H1 (cell line): ENCODE results near the gene COL5A1. TPM values are rescaled to one million over a fixed set of nuclear protein-coding genes. Genes with fewer than 3 reads are reported as not detected.

Experiments
- CTCF ChIA-PET: fragments of 300-600 bp; sonication (Branson Sonifier 250); formaldehyde crosslinking; loops from one replicate; lab custom pipeline; 2021; ENCODE audit not compliant: partially characterized antibody; lab: Charles Lee
- POLR2A ChIA-PET: fragments of 300-600 bp; sonication (Branson Sonifier 250); formaldehyde crosslinking; loops from one replicate; lab custom pipeline; 2021; ENCODE audit warnings: inconsistent platforms; ENCODE audit not compliant: partially characterized antibody; lab: Charles Lee
- DNase-seq, 2 experiments: peaks; one replicate each; pipeline versions ENCODE4 v3.0.0 to v3.0.0-alpha.2; 2010 to 2022; ENCODE audit warnings: low spot score in 2 of 2, low read depth in 1 of 2, mixed read lengths in 1 of 2
- FAIRE-seq: peaks from 2 replicates; lab custom pipeline; 2011; peaks lifted over from hg19 to GRCh38; lab: Jason Lieb, UNC
- H2AFZ ChIP-seq: 2 replicates; pipeline ENCODE4 v1.8.1; 2012; ENCODE audit warnings: low read length, inconsistent platforms
- H2AK5ac ChIP-seq: 2 replicates; pipeline ENCODE4 v1.6.1; 2013; ENCODE audit warnings: low read depth, low read length
- H2BK120ac ChIP-seq: replicated peaks from 2 replicates; pipeline ENCODE3; 2013; ENCODE audit warnings: low read depth, low read length, inconsistent platforms
- H2BK12ac ChIP-seq: 2 replicates; pipeline ENCODE4 v1.6.1; 2013; ENCODE audit warnings: low read depth, low read length
- H2BK15ac ChIP-seq: 2 replicates; pipeline ENCODE4 v1.6.1; 2013; ENCODE audit warnings: low read length
- H2BK20ac ChIP-seq: 2 replicates; pipeline ENCODE4 v1.6.1; 2013; ENCODE audit warnings: low read length
- H2BK5ac ChIP-seq: 2 replicates; pipeline ENCODE4 v1.6.1; 2013; ENCODE audit warnings: low read depth, low read length
- H3K14ac ChIP-seq: 2 replicates; pipeline ENCODE4 v1.6.1; 2013; ENCODE audit warnings: inconsistent platforms; ENCODE audit not compliant: insufficient read length
- H3K18ac ChIP-seq: 2 replicates; pipeline ENCODE4 v1.6.1; 2013; ENCODE audit warnings: low read length; ENCODE audit errors: extremely low read depth
- H3K23ac ChIP-seq: 2 replicates; pipeline ENCODE4 v1.6.1; 2013; ENCODE audit warnings: inconsistent platforms; ENCODE audit not compliant: insufficient read length
- H3K23me2 ChIP-seq: 2 replicates; pipeline ENCODE4 v1.6.1; 2013; ENCODE audit warnings: low read depth, low read length
- H3K27ac ChIP-seq: 2 replicates; pipeline ENCODE4 v1.6.1; 2011; ENCODE audit warnings: low read depth, low read length, inconsistent platforms
- H3K27me3 ChIP-seq, 4 experiments: replicated peaks in 1 of 4; 1 replicate in 1 of 4; 2 replicates in 3 of 4; pipeline versions ENCODE4 v1.6.1 to v1.8.1; 2011 to 2013; ENCODE audit warnings: low read length in 3 of 4, mild to moderate bottlenecking in 3 of 4, inconsistent platforms in 2 of 4, mixed read lengths in 2 of 4, moderate library complexity in 1 of 4; ENCODE audit not compliant: control insufficient read depth in 3 of 4, insufficient read depth in 3 of 4; ENCODE audit errors: extremely low read depth in 1 of 4
- H3K36me3 ChIP-seq, 4 experiments: 2 replicates each; pipeline versions ENCODE4 v1.6.1 to v1.8.1; 2011 to 2013; ENCODE audit warnings: mild to moderate bottlenecking in 4 of 4, low read length in 3 of 4, moderate library complexity in 2 of 4, control low read depth in 1 of 4, inconsistent platforms in 1 of 4; ENCODE audit not compliant: insufficient read depth in 4 of 4, control insufficient read depth in 2 of 4
- H3K4ac ChIP-seq: replicated peaks from 2 replicates; pipeline ENCODE3; 2013; ENCODE audit warnings: low read length, low read depth, mixed read lengths, inconsistent platforms; ENCODE audit not compliant: insufficient read length
- H3K4me1 ChIP-seq, 4 experiments: replicated peaks in 1 of 4; 1 replicate in 1 of 4; 2 replicates in 3 of 4; pipeline versions ENCODE4 v1.6.1 to v1.8.1; 2011 to 2013; ENCODE audit warnings: low read length in 3 of 4, inconsistent platforms in 2 of 4, mixed read lengths in 1 of 4; ENCODE audit not compliant: insufficient read depth in 4 of 4, control insufficient read depth in 3 of 4
- H3K4me2 ChIP-seq, 2 experiments: 2 replicates each; pipeline versions ENCODE4 v1.6.1 to v1.8.1; 2011 to 2013; ENCODE audit warnings: low read depth in 2 of 2, low read length in 2 of 2, control low read depth in 1 of 2, inconsistent platforms in 1 of 2, mild to moderate bottlenecking in 1 of 2; ENCODE audit not compliant: insufficient read depth in 1 of 2
- H3K4me3 ChIP-seq, 4 experiments: fragments of 200-600, 300-600 bp in 1 of 4; sonication (generic), shearing (Covaris generic), sonication (Bioruptor Twin) in 1 of 4; 2 replicates each; pipeline versions ENCODE4 v1.5.1 to v1.8.1; 2011 to 2016; ENCODE audit warnings: low read length in 4 of 4, low read depth in 3 of 4, control low read depth in 2 of 4, inconsistent platforms in 2 of 4, mild to moderate bottlenecking in 2 of 4, mixed read lengths in 1 of 4, moderate library complexity in 1 of 4; ENCODE audit not compliant: insufficient read depth in 2 of 4; ENCODE audit errors: extremely low read depth in 1 of 4
- H3K56ac ChIP-seq: replicated peaks from 2 replicates; pipeline ENCODE3; 2013; ENCODE audit warnings: low read depth, mild to moderate bottlenecking, mixed read lengths, low read length, inconsistent platforms; ENCODE audit not compliant: insufficient read length
- H3K79me1 ChIP-seq: 2 replicates; pipeline ENCODE4 v1.6.1; 2013; ENCODE audit warnings: low read depth, low read length, control low read depth
- H3K79me2 ChIP-seq, 2 experiments: 2 replicates each; pipeline versions ENCODE4 v1.6.1 to v1.8.1; 2012 to 2013; ENCODE audit warnings: low read length in 2 of 2, mild to moderate bottlenecking in 2 of 2, inconsistent platforms in 1 of 2; ENCODE audit not compliant: insufficient read depth in 2 of 2, control insufficient read depth in 1 of 2
- H3K9ac ChIP-seq, 4 experiments: replicated peaks in 1 of 4; 1 replicate in 1 of 4; 2 replicates in 3 of 4; pipeline versions ENCODE4 v1.6.1 to v1.8.1; 2011 to 2013; ENCODE audit warnings: low read depth in 3 of 4, low read length in 3 of 4, control low read depth in 2 of 4, mild to moderate bottlenecking in 2 of 4, moderate library complexity in 2 of 4, inconsistent platforms in 1 of 4; ENCODE audit errors: extremely low read depth in 1 of 4
- H3K9me3 ChIP-seq, 2 experiments: 2 replicates each; pipeline versions ENCODE4 v1.6.1 to v1.8.1; 2012 to 2013; ENCODE audit warnings: mild to moderate bottlenecking in 2 of 2, moderate library complexity in 2 of 2, control low read depth in 1 of 2, inconsistent platforms in 1 of 2, low read depth in 1 of 2, low read length in 1 of 2, mixed read lengths in 1 of 2; ENCODE audit not compliant: insufficient read depth in 2 of 2
- H4K20me1 ChIP-seq, 2 experiments: replicated peaks in 1 of 2; 2 replicates each; pipeline versions ENCODE3 to v1.8.1; 2011 to 2013; ENCODE audit warnings: inconsistent platforms in 2 of 2, low read length in 2 of 2, mild to moderate bottlenecking in 1 of 2; ENCODE audit not compliant: insufficient read depth in 2 of 2, control insufficient read depth in 1 of 2
- H4K5ac ChIP-seq: 2 replicates; pipeline ENCODE4 v1.6.1; 2013; ENCODE audit warnings: low read length, low read depth, mixed read lengths, inconsistent platforms; ENCODE audit not compliant: insufficient read length
- H4K8ac ChIP-seq: 2 replicates; pipeline ENCODE4 v1.8.0; 2013; ENCODE audit warnings: mild to moderate bottlenecking, moderate library complexity, low read length, inconsistent platforms; ENCODE audit not compliant: insufficient read depth; ENCODE audit errors: extremely low read depth
- H4K91ac ChIP-seq: replicated peaks from 2 replicates; pipeline ENCODE3; 2013; ENCODE audit warnings: low read length, mixed read lengths, inconsistent platforms; ENCODE audit not compliant: insufficient read length
- BACH1 ChIP-seq: IDR thresholded peaks from 2 replicates; pipeline ENCODE4 v1.6.1; 2012; ENCODE audit warnings: low read length, improper control_type of control experiment
- CBX8 ChIP-seq: fragments of 300-800, 300-1000 bp; sonication (generic); IDR thresholded peaks from 2 replicates; pipeline ENCODE4 v1.7.1; 2016; ENCODE audit warnings: low read depth, low read length, borderline replicate concordance
- FOSL1 ChIP-seq: IDR thresholded peaks from 2 replicates; pipeline ENCODE4 v1.6.1; 2011; ENCODE audit warnings: mild to moderate bottlenecking, low read depth, low read length, moderate library complexity; ENCODE audit not compliant: insufficient read depth
- KDM5A ChIP-seq: fragments of 200-600 bp; IDR thresholded peaks from 2 replicates; pipeline ENCODE4 v1.7.1; 2012; ENCODE audit warnings: mild to moderate bottlenecking, low read length, inconsistent platforms, mixed read lengths
- TCF12 ChIP-seq: IDR thresholded peaks from 2 replicates; pipeline ENCODE4 v1.6.1; 2011; ENCODE audit warnings: low read depth, mild to moderate bottlenecking, low read length
- WGBS, 2 experiments: shearing (Covaris generic) in 1 of 2; methylation state at CpG; one replicate each; pipeline versions ENCODE4 v1.1.6 to v1.1.7; 2013 to 2015; ENCODE audit warnings: low lambda C conversion rate in 2 of 2, mixed read lengths in 2 of 2, inconsistent platforms in 1 of 2, low coverage in 1 of 2, missing lambda C conversion rate in 1 of 2; ENCODE audit not compliant: insufficient replicate concordance in 2 of 2, insufficient coverage in 1 of 2, insufficient read length in 1 of 2; ENCODE audit errors: extremely low coverage in 1 of 2, missing lambda C conversion rate in 1 of 2; 5-methylcytosine and 5-hydroxymethylcytosine counted together
- polyA plus RNA-seq, 7 experiments: library from polyadenylated mRNA; depleted of rRNA in 3 of 7; stranded (reverse) in 5 of 7; unstranded in 2 of 7; fragments of >200 nt in 5 of 7; fragments of 200-250 nt in 2 of 7; gene quantifications; 1 replicate in 5 of 7; 2 replicates in 1 of 7; 4 replicates in 1 of 7; pipeline versions ENCODE4 v1.2.1 to v1.2.3, GENCODE V29; 2011 to 2013; ENCODE audit warnings: missing spikeins in 2 of 7, mixed read lengths in 2 of 7
- total RNA-seq: library from RNA; stranded (reverse); fragmentation: NEBNext Ultra II Directional; extraction: Animal tissue kit (Norgen Biotek cat#: 25700); gene quantifications from 2 replicates; pipeline ENCODE4 v1.2.1, GENCODE V29; 2021
- TF ChIP-seq, protein P1 (sequence below): IDR thresholded peaks from 2 replicates; pipeline ENCODE4 v1.6.1; 2011; ENCODE audit warnings: low read length, improper control_type of control experiment

The COL5A1 gene
- total and polyA plus RNA-seq, 2 of the 8 experiments (the other 6 are each of a cell fraction or from before 2014, with no cell fraction given) = 3.8 to 12.0 TPM

DNA sequence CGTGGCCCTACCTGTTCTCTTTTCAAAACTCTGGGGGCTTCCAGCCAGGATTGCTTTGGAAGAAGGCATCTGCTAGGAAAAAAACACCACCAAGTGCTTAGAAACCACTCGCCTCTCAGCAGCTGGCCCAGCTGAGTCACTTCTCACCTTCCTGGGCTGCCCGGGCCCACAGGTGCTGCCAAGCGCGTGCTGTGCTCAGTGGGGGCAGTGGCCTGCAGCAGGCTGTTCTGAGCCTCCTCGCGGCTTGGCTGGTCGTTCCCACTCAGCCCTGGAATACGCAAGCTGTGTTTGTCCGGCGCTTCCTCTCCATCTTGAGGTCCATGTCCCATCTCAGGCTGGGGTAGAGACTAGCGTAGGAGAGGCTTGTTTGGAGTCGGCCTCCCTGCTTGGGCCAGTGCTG is 136.6 kb downstream of the COL5A1 start:
- Histone ChIP-seq H3K9ac (no peak overlapping the region), H3K23ac (no peak overlapping the region), H3K27ac (no peak overlapping the region), H3K79me2 (no peaks in the 10 kb centered on the region), H3K56ac (no peak overlapping the region), H2BK12ac (no peak overlapping the region), H3K18ac (no peak overlapping the region), H4K20me1 (no peaks in the 10 kb centered on the region), H4K91ac (no peak overlapping the region), H4K5ac (no peak overlapping the region), H3K9me3 (no peaks in the 10 kb centered on the region), H3K4me3 (no peak overlapping the region), H3K4ac (no peak overlapping the region), H3K79me1 (no peaks in the 10 kb centered on the region), H3K23me2 (no peaks in the 10 kb centered on the region), H3K4me2 (no peak overlapping the region), H3K36me3 (no peaks in the 10 kb centered on the region), H3K27me3 (no peaks in the 10 kb centered on the region), H2BK5ac (no peak overlapping the region), H4K8ac (no peak overlapping the region), H3K4me1 (no peaks in the 10 kb centered on the region; a peak in 1 of 7 replicates), H2BK15ac (no peak overlapping the region), H2AFZ (no peak overlapping the region), H3K14ac (no peak overlapping the region), H2AK5ac (no peak overlapping the region), H2BK20ac (no peak overlapping the region), H2BK120ac (no peak overlapping the region)
- TF ChIP-seq FOSL1 (no peak), CBX8 (no peak), TCF12 (no peak), KDM5A (no peak), BACH1 (no peak)
- TF ChIP-seq, protein P1, sequence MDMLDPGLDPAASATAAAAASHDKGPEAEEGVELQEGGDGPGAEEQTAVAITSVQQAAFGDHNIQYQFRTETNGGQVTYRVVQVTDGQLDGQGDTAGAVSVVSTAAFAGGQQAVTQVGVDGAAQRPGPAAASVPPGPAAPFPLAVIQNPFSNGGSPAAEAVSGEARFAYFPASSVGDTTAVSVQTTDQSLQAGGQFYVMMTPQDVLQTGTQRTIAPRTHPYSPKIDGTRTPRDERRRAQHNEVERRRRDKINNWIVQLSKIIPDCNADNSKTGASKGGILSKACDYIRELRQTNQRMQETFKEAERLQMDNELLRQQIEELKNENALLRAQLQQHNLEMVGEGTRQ = no peak
- WGBS, 2 experiments = 95% methylated on average over 13 of the region's 13 CpGs; no CpG with 5 or more reads in 1 of the 2 experiments
- ChIA-PET POLR2A (interaction anchor here (0.9 to 1.2 kb wide), 2 partner anchors 16 to 17 kb away, joined by 3 read pairs; no protein-coding TSS in a partner anchor), CTCF (interaction anchor here (0.6 to 8.3 kb wide), 40 partner anchors 9 to 634 kb away, joined by 3 to 79 read pairs (median 4); partner anchors contain the start of gene FCN1)
- FAIRE-seq (no peak), DNase-seq (no peak)
